ENCODE data around the gene COMMD9. TPM values are rescaled to one million over a fixed set of nuclear protein-coding genes. Genes with fewer than 3 reads are reported as not detected.

Gene COMMD9
- total RNA-seq, 1 donor from 2014 or later: 61.0 TPM

DNA sequence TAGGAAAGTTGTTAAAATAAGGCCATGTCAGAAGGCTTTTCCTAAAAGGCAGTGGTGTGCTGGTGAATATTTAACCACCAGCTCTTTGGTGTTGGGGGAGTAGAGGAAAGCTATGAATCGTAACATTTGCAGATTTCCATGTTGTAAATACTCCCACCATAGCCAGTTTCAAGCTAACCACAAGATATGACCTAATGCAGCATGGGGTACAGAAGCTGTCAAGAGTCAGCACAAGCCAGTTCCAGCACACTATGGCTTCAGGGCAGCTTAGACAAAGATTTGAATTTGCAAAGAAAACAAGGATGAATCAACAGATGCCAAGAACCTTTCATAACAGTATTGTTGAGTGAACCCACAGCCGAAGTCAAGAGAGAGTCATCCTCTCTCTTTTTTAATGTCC, 40.0 kb downstream of the COMMD9 start:
- DNase-seq: no peak
- H3K36me3 Mint-ChIP-seq (ENCODE audit: low read depth): no peaks in the 10 kb centered on the region
- no peak overlapping the region for H3K27ac Mint-ChIP-seq
- ChIA-PET POLR2A (no interaction called here), CTCF (interaction anchor here (1.5 kb wide), 1 partner anchor 10 kb away, joined by 3 read pairs; no protein-coding TSS in a partner anchor)
- no peak overlapping the region for H3K4me3 Mint-ChIP-seq
- peaks cover 2% of the 10 kb centered on the region for H3K9me3 Mint-ChIP-seq
- no peak for ATAC-seq (ENCODE audit: low read depth)
- intact Hi-C loops (cut with micrococcal nuclease): loop anchor here (5.0 kb wide), 1 partner anchor 712 kb away; no protein-coding TSS in a partner anchor
- peaks cover 22% of the 10 kb centered on the region for H3K27me3 Mint-ChIP-seq
- H3K4me1 Mint-ChIP-seq: no peaks in the 10 kb centered on the region
- TF ChIP-seq, protein P1, sequence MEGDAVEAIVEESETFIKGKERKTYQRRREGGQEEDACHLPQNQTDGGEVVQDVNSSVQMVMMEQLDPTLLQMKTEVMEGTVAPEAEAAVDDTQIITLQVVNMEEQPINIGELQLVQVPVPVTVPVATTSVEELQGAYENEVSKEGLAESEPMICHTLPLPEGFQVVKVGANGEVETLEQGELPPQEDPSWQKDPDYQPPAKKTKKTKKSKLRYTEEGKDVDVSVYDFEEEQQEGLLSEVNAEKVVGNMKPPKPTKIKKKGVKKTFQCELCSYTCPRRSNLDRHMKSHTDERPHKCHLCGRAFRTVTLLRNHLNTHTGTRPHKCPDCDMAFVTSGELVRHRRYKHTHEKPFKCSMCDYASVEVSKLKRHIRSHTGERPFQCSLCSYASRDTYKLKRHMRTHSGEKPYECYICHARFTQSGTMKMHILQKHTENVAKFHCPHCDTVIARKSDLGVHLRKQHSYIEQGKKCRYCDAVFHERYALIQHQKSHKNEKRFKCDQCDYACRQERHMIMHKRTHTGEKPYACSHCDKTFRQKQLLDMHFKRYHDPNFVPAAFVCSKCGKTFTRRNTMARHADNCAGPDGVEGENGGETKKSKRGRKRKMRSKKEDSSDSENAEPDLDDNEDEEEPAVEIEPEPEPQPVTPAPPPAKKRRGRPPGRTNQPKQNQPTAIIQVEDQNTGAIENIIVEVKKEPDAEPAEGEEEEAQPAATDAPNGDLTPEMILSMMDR (IDR thresholded peaks at IDR 0.05): no peak

DNA sequence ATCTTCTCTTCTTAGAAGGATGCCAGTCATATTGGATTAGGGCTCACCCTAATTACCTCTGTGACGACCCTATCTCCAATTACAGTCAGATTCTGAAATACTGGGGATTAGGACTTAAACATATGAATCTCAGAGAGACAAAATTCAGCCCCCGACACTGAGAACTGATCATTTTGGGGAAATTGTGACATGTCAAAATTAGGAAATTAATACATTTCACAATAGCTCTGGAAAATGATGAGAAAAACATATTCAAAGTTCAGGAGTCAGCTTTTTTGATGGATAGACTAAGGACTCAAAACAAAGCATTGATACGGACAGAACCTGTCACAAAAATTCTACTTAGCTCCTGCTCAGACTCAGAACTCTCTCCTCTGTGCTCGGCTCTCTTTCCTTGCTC, 40.8 kb downstream of the COMMD9 start:
- Mint-ChIP-seq H3K4me1 (no peaks in the 10 kb centered on the region), H3K9me3 (peaks cover 2% of the 10 kb centered on the region), H3K27me3 (peaks cover 22% of the 10 kb centered on the region), H3K4me3 (no peak overlapping the region), H3K27ac (no peak overlapping the region), H3K36me3 (ENCODE audit: low read depth) (no peaks in the 10 kb centered on the region)
- intact Hi-C loops (cut with micrococcal nuclease): loop anchor here (5.0 kb wide), 1 partner anchor 711 kb away; no protein-coding TSS in a partner anchor
- TF ChIP-seq, protein P1 (IDR thresholded peaks at IDR 0.05): no peak
- POLR2A ChIA-PET: no interaction called here
- CTCF ChIA-PET: interaction anchor here (1.2 to 1.5 kb wide), 2 partner anchors 9 to 11 kb away, joined by 3 read pairs; no protein-coding TSS in a partner anchor
- DNase-seq (no peak), ATAC-seq (ENCODE audit: low read depth) (no peak)

DNA sequence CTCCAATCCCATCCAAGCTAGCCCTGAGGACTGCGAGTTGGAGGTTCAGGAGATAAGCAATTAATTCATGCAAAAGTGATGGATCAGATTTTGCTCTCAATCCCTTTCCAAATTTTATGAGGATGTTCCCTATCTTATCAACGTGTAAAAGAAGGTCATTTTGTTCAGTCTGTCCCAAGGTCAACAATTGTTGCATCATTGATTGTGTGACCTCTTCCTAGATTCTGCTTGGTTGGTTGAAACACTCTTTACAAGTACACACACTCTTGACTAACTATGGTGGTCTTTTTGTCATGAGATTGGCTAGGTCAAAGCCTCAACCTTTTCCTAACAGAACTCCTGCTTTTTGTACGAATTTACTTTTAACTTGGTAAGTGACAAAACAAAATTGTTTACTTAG, 41.7 kb downstream of the COMMD9 start:
- Mint-ChIP-seq H3K4me3 (no peak overlapping the region), H3K36me3 (ENCODE audit: low read depth) (no peaks in the 10 kb centered on the region), H3K4me1 (no peaks in the 10 kb centered on the region), H3K9me3 (peaks cover 2% of the 10 kb centered on the region), H3K27ac (no peak overlapping the region), H3K27me3 (peaks cover 25% of the 10 kb centered on the region)
- no peak for DNase-seq
- ChIA-PET POLR2A (no interaction called here), CTCF (interaction anchor here (1.2 kb wide), 1 partner anchor 10 kb away, joined by 3 read pairs; no protein-coding TSS in a partner anchor)
- no peak for ATAC-seq (ENCODE audit: low read depth)
- TF ChIP-seq, protein P1 (IDR thresholded peaks at IDR 0.05): no peak
- intact Hi-C loops (cut with micrococcal nuclease): loop anchor here (5.0 kb wide), 1 partner anchor 710 kb away; no protein-coding TSS in a partner anchor

DNA sequence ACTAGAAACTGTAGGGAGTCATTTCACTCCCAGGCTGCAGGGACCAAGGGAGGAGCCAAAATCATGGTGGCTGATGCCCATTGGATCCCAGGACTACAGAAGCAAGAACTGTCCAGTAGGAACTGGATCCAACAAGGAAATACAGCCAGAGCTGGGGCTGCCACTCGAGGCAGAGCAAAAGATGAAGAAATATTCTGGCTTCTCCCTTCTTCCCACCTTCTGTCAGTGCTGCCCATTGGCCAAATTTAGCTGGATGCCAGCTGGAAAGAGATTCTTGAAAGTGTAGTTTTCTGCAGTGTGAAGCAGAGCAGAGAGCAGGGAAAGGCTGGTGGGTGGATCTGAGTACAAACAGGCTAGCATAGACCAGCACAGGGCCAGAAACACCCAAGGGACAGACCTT, 45.6 kb downstream of the COMMD9 start:
- no peaks in the 10 kb centered on the region for H3K36me3 Mint-ChIP-seq (ENCODE audit: low read depth)
- DNase-seq (no peak), ATAC-seq (ENCODE audit: low read depth) (no peak)
- intact Hi-C loops (cut with micrococcal nuclease): no loop called here
- H3K9me3 Mint-ChIP-seq: no peaks in the 10 kb centered on the region
- H3K4me3 Mint-ChIP-seq: no peak overlapping the region
- no peaks in the 10 kb centered on the region for H3K4me1 Mint-ChIP-seq
- H3K27me3 Mint-ChIP-seq: peaks cover 10% of the 10 kb centered on the region
- POLR2A ChIA-PET: no interaction called here
- TF ChIP-seq, protein P1 (IDR thresholded peaks at IDR 0.05): no peak
- CTCF ChIA-PET: no interaction called here
- H3K27ac Mint-ChIP-seq: no peak overlapping the region

DNA sequence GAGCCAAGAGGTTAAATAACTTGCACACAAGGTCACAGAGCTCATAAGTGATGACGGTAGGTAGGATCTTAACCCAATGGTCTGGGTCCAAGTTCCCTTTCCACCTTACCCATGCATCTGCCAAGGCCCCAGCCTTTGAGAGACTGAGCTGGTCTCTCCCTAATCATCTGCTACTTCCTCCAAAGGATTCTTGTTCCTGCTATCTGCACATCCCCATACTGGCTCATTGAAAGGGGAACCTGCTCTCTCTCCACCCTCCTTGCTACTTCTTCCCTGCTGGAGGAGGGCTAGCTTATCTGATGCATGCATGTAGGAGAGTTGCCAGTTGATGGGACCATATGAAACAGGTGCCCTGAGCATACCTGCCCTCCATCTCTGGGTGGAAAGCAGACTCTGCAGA, 47.7 kb downstream of the COMMD9 start:
- no peaks in the 10 kb centered on the region for H3K36me3 Mint-ChIP-seq (ENCODE audit: low read depth)
- peaks cover 10% of the 10 kb centered on the region for H3K27me3 Mint-ChIP-seq
- H3K4me1 Mint-ChIP-seq: no peaks in the 10 kb centered on the region
- intact Hi-C loops (cut with micrococcal nuclease): no loop called here
- CTCF ChIA-PET: no interaction called here
- TF ChIP-seq, protein P1 (IDR thresholded peaks at IDR 0.05): no peak
- DNase-seq (no peak), ATAC-seq (ENCODE audit: low read depth) (no peak)
- no peak overlapping the region for H3K27ac Mint-ChIP-seq
- H3K4me3 Mint-ChIP-seq: no peak overlapping the region
- H3K9me3 Mint-ChIP-seq: peaks cover 2% of the 10 kb centered on the region
- POLR2A ChIA-PET: no interaction called here

All from activated B cell treated with CpG ODN at 0.5 μM for 24 hours (primary cell).